ENCODE data around the gene PTPRC.
A peak's percentile ranks its signal among the peaks of the same experiment; 100 is the strongest.

PTPRC gene

DNA sequence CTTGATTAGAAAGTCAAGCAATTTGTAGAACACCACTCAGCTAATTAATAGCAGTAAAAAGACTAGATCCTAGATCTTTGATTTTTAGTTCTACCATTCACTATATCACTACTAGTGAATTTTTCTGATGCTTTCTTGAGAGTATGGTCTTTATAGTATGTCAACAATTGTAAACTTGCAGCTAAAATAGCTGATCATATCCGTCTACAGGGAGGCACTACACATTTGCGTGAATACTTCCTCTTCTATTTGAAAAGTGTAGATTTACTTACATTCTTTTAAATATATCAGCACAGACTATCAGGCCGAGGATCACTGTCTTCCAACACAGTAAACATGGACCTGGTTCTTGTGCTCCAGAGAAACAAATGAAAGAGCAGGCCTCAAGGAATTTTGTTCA lies 18.6 kb upstream of the PTPRC start:
- DNase-seq (ENCODE audit: low read depth): no peak

DNA sequence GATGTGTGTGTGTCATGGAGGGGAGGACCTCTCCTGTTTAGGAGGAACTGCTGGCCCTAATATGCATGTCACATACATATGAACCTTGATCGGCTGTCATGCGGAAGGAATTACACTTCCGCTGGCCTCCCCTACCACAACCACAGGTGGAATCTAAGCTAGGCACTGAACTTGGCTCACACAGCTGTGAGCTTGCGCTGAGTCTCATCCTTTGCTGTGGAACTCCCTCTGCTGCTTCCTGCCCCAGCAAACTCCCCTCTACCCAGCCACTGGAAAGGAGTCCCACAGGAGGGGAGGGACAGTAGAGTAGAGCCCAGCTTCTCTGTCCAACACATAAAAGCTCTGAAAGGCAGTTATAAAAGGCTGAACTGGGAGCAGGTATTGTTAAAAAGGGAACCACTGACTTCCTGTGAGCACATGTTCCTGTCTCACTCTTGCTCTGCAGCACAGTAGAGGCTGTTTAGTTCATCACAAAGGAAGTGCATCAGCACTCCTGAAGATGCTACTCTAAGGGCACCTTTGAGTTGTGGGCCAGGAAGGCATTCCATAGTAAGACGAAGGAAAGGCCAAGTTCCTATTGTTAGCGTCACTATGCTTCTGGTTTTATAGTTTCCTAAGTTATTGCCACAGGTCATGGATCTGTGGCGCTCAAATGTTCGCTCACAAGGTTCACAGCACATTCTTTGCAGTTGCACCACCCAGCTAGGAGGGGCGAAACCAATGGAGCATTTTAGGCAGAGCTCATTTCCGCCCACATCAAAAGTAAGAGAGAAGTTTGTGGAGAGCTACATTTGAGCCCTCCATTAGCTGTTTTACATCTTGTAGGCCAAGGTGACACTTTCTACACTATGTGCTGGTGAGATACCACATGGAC lies 17.7 kb upstream of the PTPRC start:
- DNase-seq (ENCODE audit: low read depth): no peak

DNA sequence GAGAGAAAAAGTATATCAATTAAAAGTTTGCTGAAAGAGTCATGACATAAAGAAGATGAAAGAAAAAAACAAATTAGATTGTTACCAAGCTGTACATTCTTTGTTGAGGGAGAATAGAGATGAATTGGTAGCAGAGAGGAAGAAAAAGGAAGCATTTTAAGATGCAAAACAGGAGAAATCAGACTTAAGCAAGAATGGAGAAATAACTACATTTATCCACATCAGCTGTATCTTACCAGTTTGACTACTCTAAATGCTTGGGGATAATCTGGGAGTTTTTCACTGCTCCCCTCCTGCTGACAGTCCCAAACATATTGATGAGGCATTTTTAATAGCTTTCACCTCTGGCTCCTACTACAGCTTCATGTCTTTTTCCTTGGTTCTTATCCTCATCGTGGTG lies 16.8 kb upstream of the PTPRC start:
- no peak for DNase-seq (ENCODE audit: low read depth)

DNA sequence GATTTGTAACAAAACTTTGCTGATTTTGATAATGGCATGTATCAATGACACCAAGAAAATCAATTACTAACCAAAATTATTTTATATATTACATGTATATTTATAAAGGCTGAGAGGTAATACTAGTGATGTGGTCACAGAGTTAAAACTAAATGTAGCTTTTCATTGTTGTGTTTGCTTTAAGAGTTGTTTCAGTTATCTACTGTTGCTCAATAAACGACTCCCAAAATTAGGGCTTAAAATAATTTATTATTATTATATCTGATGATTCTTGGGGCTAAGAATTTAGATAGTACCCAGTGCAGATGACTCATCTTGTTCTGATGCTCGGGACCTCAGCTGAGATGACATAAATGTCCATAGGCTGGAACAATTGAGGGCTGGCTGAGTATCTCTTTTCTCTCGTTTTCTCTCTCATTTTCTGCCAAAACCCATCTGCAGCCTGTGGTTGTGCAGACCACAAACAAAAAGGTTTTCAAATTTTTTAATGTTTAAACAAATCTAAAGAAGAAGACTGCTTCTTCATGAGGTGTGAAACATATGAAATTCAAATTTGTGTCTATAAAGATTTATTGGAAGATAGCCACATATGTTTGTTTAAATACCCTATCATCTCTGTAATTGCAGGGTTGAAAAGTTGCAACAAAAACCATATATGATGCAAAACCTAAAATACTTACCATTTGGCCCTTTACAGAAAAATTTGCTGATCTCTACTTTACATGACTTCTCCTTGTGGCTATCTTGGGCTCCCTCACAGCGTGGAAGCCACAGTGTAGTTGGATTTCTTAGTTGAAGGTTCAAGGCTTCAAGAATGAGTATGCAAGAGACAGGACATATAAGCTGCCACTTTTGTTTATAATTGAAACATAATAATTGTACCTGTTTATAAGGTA lies 14.8 kb upstream of the PTPRC start:
- peak; percentile 62 for DNase-seq (ENCODE audit: low read depth)

DNA sequence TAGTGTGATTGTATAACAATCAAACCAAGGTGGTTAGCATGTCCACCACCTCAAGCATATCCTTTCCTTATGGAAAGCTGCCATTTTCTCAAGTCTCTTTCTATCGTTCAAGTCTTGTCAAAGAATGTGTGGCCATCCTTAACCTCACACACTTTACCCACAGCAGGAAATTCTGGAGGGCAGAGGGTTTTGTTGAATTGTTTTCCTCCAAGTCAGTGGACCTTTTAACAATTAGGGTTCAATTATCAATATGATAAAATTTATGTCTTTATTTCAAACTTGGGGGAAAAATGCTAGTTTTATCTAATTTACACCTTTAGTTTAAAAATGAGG lies 14.2 kb upstream of the PTPRC start:
- DNase-seq (ENCODE audit: low read depth): no peak

DNA sequence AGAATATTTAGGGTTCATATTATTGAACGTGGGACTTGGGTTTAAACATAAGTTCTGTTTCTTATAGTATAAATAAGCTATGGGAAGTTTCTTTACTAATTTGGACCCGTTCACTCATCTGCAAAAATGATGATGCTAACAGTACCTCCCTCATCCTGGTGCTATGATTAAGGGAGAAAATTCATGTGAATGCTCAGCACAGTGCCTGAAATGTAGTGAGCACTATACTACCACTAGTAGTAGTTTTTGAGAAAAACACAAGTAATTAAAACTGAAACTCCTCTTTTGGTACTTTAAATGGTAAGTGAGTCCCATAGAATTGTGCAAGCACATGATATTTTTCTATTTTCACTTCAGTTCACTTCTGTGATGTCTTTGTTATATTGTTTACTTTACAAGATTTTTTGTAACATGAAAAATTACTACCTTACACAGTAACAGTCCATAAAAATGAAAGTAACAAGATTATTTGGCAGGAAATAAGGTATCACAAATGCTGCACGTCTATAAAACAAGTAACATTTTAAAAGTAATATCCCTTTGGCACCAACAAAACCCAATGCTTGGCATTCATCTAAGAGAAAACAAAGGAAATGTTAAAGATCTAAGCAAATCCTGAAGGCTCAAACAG lies 11.3 kb upstream of the PTPRC start:
- DNase-seq (ENCODE audit: low read depth): no peak

DNA sequence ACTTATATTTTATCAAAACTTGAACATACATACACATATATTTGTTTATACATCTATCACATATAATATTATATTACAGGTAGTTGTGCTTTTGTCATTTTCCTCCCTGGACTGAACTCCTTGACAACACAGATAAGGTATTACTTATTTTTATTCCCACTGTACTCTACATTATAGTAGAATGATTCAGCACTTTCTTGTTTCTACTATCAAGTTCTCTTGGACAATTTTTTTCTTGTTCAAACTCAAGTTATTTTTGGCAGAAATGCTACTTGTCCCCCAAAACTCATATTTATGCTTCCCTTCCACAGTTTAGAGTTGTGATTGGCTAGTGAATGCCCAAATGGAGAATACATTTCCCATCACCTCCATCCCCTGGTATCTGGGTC lies 10.8 kb upstream of the PTPRC start:
- peak; percentile 14 for DNase-seq (ENCODE audit: low read depth)

DNA sequence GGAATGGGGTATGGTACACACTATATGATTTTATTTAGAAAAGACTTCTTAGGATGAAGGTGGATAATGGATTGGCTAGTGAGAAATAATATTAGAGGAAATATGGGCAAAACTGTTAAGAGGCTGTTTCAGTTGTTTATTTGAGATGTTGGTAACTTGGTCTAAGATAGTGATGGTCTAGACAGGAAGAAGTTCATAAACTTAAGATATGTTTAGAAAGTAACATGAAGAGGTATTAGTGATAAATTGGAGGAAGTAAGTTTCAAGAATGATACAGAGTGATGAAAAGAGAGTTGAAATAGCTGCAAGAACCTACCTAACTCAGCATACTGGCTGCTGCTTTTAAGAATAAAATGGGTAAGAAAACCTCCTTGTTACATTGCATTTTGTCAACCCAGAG lies 9.2 kb upstream of the PTPRC start:
- DNase-seq (ENCODE audit: low read depth): no peak

DNA sequence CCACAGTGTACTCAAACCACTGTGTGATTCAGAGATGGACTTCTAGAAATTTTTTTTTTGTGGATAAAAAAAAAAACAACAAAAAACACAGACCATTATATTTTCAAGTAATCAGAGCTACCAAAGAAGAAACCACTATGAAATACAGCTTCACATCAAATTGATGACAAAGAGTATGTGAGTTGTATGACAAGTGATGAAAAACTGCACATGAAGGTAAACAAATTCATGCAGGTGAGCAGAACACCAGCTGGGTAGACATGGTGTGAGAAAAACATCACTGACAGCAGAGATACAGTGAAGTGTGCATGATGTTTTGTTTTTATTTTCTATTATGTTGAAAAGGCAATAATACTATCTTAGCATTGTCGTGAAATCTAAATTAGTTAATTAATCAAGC lies 8.0 kb upstream of the PTPRC start:
- no peak for DNase-seq (ENCODE audit: low read depth)

DNA sequence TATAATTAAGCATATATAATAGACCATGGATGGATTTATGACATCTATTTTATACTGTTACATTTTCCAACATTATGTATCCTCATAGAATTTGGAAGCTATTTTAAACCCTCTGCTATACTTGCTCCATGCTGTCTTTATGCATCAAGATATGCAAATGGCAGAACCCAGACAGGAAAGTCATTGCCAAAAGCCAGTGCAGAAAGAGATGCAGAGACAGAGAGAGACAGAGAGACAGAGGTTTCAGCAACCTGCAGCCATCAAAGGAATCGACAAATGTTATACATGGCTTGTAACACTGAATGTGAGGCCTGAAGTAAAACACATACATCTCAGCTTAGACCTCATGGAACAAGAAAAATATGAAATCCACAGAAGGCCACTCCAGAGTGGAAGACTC lies 7.5 kb upstream of the PTPRC start:
- no peak for DNase-seq (ENCODE audit: low read depth)

DNA sequence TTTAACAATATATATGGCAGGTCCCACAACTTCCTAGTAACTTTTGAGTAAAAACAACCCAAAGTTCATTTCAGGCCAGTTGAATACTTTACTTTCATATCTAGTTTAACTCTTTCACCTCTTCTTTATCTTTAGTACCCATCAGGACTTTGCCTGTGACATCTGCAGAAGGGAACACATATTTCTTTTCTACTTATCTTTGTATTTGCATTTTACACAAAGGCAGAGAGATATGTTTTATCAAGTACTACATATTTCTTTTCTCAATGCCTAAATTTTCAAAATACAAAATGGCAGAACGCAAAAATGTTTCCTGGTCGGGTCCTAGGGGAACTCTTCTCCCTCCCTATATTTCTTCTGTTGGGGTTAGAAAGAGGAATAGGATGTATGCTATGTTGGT lies 6.8 kb upstream of the PTPRC start:
- no peak for DNase-seq (ENCODE audit: low read depth)

DNA sequence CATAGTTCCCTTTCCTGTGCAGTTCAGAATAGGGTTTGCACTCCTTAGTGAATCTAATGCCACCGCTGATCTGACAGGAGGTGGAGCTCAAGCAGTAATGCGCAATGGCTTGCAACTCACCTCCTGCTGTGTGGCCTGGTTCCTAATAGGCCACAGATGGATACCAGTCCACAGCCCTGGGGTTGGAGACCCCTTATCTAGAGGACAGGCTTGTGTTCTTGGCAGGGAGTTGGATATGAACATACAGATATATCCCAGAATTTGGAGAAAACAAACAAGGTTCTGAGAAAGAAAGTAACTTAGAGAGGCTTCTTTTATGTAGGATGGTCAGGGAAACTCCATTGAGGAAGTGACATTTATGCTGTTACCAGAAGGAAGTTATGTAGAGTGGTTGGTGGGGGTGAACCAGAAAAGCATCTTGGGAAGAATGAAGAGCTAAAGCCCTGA lies 5.1 kb upstream of the PTPRC start:
- DNase-seq (ENCODE audit: low read depth): no peak

DNA sequence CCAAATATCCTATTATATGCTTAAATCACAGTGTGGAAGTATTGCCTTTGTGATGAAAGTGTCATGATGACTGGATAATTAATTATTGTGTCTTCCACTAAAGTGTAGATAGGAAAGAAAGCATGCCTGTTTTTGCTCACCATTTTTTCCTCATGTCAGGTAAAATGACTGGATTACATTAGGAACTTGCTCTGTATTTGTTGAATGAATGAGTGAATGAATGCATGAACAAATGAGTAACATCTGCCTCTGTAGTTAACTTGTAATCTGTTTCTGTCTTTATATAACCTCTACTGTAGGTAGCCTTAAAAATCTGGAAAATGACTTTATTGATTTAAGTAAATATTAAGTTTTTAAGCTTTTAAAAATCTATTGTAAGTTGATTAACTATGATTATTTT lies 2.9 kb upstream of the PTPRC start:
- no peak for DNase-seq (ENCODE audit: low read depth)

DNA sequence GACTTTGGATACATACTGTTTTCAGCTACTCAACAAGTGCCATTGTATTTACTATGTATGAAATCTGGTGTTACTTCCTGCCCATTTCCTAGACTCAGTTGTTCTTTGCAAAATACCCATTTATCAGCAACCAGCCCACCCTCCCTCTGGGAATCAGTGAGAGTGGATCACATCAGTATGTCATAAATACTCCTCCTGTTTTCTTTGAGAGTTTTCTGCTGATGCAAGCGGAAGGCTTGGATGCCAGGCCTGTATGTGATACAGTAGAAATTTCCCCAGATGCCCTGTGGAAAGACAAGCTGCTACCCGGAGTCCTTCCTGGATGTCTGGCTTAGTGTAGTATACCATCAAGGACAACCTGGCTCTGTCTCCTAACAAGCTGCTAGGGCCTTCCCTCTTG lies 2.4 kb upstream of the PTPRC start:
- DNase-seq (ENCODE audit: low read depth): no peak

DNA sequence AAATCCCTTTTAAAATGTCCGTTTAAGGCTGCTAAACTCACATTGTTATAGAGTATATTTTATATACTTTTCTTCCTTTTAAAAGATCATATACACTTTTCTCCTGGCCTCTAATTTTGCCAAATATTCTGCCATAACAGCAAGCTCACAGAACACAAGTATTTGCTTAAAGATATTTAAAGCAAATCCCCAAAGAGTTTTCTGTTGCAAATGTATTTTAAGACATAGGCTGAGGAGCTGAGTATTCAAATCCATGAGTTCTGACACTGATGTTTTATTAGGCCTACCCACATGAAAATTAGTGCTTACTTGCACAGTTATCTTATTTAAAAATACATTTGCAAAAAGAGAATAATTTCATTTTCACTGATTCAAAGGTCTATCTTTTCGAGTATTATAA lies 1.7 kb upstream of the PTPRC start:
- no peak for DNase-seq (ENCODE audit: low read depth)

DNA sequence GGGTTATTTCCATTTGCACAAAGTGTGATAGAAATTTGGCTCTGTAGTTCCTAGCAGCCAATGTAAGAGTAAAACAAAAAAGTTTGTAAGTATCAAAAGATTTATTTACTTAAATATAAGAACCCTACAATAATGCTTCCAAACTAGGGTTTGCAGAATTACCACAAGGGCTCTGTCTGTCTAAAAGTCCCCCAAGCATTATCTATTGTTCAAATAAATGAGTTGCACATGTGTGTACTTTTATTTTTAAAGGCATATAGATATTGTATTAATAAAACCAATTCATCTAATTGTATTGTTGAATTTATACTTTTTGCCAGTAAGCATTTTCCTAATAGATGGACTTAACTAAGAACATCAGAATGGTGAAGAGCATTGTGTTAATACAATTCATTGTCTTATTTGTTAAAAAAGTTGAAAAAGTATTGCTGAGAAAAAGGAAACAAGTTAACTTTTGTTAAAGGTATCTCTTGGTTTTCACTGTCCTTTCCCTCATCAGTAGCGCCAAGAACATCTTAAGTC lies 863 bp upstream of the PTPRC start:
- DNase-seq (ENCODE audit: low read depth): no peak

DNA sequence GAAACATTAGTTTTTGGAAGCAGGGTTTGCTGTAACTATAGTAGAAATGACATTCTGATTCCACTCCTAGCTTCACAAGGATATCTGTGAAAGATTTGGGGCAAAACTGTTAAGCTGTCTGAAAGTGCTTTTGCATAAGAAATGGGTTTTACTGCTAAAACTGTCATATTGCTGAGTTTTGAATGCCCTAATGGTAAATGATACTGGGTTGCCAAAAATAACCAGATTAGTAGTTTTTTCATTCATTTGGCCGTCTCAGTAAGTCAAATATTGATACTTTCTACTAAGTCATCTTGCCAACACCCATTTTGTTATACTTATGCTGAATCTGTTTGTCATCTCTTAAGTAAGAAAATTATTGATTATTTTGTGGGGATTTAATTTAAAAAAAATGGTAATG lies 399 bp upstream of the PTPRC start:
- DNase-seq (ENCODE audit: low read depth): no peak

DNA sequence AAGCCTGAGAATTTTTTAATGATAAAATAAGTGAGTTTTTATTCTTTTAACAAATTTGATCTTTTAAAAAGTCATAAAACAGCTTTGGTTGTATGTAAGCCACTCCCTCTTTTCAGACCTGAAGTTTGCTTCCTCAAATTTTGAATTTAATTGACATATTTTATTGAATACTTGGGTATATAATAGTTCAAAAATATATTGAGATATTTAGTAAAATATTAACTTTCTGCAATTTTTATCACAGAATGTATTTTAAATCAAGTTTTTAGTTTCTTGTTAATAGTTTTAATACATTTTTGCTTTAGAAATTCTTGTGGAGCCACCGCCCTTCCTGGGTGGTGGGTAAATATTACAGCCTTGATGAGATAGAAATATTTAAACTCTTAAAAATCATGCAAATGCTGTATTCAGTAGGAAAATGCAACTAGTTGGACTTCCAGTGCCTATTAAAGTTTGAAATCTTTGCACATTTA lies 867 bp downstream of the PTPRC start:
- no peak for DNase-seq (ENCODE audit: low read depth)

DNA sequence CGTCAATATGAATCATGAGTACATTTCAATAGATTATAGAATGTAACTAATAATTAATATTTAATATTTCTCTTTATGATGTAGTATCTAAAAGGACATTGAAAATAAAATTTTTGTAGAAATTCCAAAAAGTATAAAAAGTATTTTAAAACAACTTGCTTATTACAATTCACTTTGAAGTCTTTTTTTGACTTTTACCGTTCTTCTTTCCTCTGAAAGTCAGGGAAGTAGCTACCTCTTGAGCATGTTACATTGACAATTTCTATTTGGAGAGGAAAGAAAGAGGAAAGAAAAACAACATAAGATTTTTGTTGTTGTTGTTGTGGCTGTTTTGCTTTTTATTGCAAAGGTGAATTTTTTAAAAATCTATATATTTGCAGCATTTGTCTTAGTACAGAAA lies 1.3 kb downstream of the PTPRC start:
- DNase-seq (ENCODE audit: low read depth): no peak

DNA sequence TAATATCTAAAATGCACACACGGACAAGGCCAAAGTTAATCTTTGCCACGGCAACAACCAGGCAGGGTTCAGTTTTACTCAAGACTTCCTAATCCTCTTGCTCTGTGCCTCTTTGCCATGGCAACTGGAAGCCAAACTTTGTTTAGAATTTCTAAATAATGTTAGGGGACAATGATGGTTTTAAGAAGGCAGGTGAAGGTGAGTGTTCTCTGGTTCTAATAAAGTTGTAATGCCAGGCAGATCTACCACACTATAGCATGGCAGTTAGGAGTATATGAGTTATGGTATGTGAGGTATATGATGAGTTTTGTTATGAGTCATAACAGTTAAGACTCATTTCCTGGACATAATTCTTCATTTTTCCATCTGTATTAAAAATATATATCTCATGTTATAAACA lies 2.7 kb downstream of the PTPRC start:
- peak; percentile 17 for DNase-seq (ENCODE audit: low read depth)

DNA sequence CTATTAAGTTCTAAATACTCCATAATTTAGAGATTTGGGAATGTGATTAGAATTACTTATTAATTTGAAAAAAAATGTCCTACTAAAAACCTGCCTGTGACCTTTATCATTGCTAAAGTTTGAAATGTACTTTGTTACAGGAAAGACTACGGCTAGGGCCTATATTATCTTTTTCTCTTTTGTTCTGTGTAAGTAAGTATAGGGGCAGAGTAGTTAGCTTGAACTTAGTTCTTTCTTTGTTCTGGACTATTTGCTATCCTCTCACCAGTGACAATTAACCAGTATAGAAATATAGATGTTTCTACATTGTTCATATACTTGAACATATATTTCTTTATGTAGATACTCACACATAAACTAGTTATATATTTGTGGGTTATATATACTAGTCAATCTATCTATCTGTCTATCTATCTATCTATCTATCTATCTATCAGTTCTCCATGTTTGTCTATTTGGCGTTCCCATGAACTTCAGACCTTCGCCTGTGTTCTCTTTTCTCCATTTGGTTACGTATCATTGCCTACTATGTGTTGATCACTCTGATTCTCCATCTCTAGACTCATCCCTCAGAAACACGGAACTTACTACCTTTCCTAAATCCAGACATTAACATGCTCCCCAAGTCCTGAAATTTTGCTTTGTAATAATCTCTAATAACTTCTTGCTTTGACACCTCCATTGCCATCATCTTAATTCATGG lies 3.3 kb downstream of the PTPRC start:
- DNase-seq (ENCODE audit: low read depth): no peak

DNA sequence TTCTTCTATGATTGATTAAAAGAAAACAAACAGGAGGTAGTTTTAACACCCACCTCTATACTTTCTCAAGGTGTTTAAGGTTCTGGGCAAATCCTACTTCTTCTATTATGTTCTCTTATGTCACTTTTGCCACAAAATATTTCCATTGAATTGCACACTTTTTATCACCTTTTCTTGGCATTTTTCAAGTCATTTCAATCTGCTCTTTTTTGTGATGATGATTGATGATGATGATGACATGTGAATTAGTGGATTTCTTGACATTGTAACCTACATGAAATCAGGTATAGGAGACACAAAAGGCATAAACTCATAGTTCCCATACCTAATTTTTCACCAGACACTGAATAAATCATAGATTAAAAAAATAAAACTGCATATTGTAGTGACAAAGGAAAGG lies 4.1 kb downstream of the PTPRC start:
- DNase-seq (ENCODE audit: low read depth): no peak

All from amniotic epithelial cell (primary cell).